H1 (cell line): ENCODE data around the gene UBTD2. TPM values are rescaled to one million over a fixed set of nuclear protein-coding genes. Genes with fewer than 3 reads are reported as not detected.

ENCODE experiments used
- CTCF ChIA-PET: fragments of 300-600 bp; sonication (Branson Sonifier 250); formaldehyde crosslinking; loops from one replicate; lab custom pipeline; 2021; ENCODE audit not compliant: partially characterized antibody; lab: Charles Lee
- POLR2A ChIA-PET: fragments of 300-600 bp; sonication (Branson Sonifier 250); formaldehyde crosslinking; loops from one replicate; lab custom pipeline; 2021; ENCODE audit warnings: inconsistent platforms; ENCODE audit not compliant: partially characterized antibody; lab: Charles Lee
- DNase-seq, 2 experiments: peaks; one replicate each; pipeline versions ENCODE4 v3.0.0 to v3.0.0-alpha.2; 2010 to 2022; ENCODE audit warnings: low spot score in 2 of 2, low read depth in 1 of 2, mixed read lengths in 1 of 2
- FAIRE-seq: peaks from 2 replicates; lab custom pipeline; 2011; peaks lifted over from hg19 to GRCh38; lab: Jason Lieb, UNC
- H2AFZ ChIP-seq: 2 replicates; pipeline ENCODE4 v1.8.1; 2012; ENCODE audit warnings: low read length, inconsistent platforms
- H2AK5ac ChIP-seq: 2 replicates; pipeline ENCODE4 v1.6.1; 2013; ENCODE audit warnings: low read depth, low read length
- H2BK120ac ChIP-seq: replicated peaks from 2 replicates; pipeline ENCODE3; 2013; ENCODE audit warnings: low read depth, low read length, inconsistent platforms
- H2BK12ac ChIP-seq: 2 replicates; pipeline ENCODE4 v1.6.1; 2013; ENCODE audit warnings: low read depth, low read length
- H2BK15ac ChIP-seq: 2 replicates; pipeline ENCODE4 v1.6.1; 2013; ENCODE audit warnings: low read length
- H2BK20ac ChIP-seq: 2 replicates; pipeline ENCODE4 v1.6.1; 2013; ENCODE audit warnings: low read length
- H2BK5ac ChIP-seq: 2 replicates; pipeline ENCODE4 v1.6.1; 2013; ENCODE audit warnings: low read depth, low read length
- H3K14ac ChIP-seq: 2 replicates; pipeline ENCODE4 v1.6.1; 2013; ENCODE audit warnings: inconsistent platforms; ENCODE audit not compliant: insufficient read length
- H3K18ac ChIP-seq: 2 replicates; pipeline ENCODE4 v1.6.1; 2013; ENCODE audit warnings: low read length; ENCODE audit errors: extremely low read depth
- H3K23ac ChIP-seq: 2 replicates; pipeline ENCODE4 v1.6.1; 2013; ENCODE audit warnings: inconsistent platforms; ENCODE audit not compliant: insufficient read length
- H3K23me2 ChIP-seq: 2 replicates; pipeline ENCODE4 v1.6.1; 2013; ENCODE audit warnings: low read depth, low read length
- H3K27ac ChIP-seq: 2 replicates; pipeline ENCODE4 v1.6.1; 2011; ENCODE audit warnings: low read depth, low read length, inconsistent platforms
- H3K27me3 ChIP-seq, 4 experiments: replicated peaks in 1 of 4; 1 replicate in 1 of 4; 2 replicates in 3 of 4; pipeline versions ENCODE4 v1.6.1 to v1.8.1; 2011 to 2013; ENCODE audit warnings: low read length in 3 of 4, mild to moderate bottlenecking in 3 of 4, inconsistent platforms in 2 of 4, mixed read lengths in 2 of 4, moderate library complexity in 1 of 4; ENCODE audit not compliant: control insufficient read depth in 3 of 4, insufficient read depth in 3 of 4; ENCODE audit errors: extremely low read depth in 1 of 4
- H3K36me3 ChIP-seq, 4 experiments: 2 replicates each; pipeline versions ENCODE4 v1.6.1 to v1.8.1; 2011 to 2013; ENCODE audit warnings: mild to moderate bottlenecking in 4 of 4, low read length in 3 of 4, moderate library complexity in 2 of 4, control low read depth in 1 of 4, inconsistent platforms in 1 of 4; ENCODE audit not compliant: insufficient read depth in 4 of 4, control insufficient read depth in 2 of 4
- H3K4ac ChIP-seq: replicated peaks from 2 replicates; pipeline ENCODE3; 2013; ENCODE audit warnings: low read length, low read depth, mixed read lengths, inconsistent platforms; ENCODE audit not compliant: insufficient read length
- H3K4me1 ChIP-seq, 4 experiments: replicated peaks in 1 of 4; 1 replicate in 1 of 4; 2 replicates in 3 of 4; pipeline versions ENCODE4 v1.6.1 to v1.8.1; 2011 to 2013; ENCODE audit warnings: low read length in 3 of 4, inconsistent platforms in 2 of 4, mixed read lengths in 1 of 4; ENCODE audit not compliant: insufficient read depth in 4 of 4, control insufficient read depth in 3 of 4
- H3K4me2 ChIP-seq, 2 experiments: 2 replicates each; pipeline versions ENCODE4 v1.6.1 to v1.8.1; 2011 to 2013; ENCODE audit warnings: low read depth in 2 of 2, low read length in 2 of 2, control low read depth in 1 of 2, inconsistent platforms in 1 of 2, mild to moderate bottlenecking in 1 of 2; ENCODE audit not compliant: insufficient read depth in 1 of 2
- H3K4me3 ChIP-seq, 4 experiments: fragments of 200-600, 300-600 bp in 1 of 4; sonication (generic), shearing (Covaris generic), sonication (Bioruptor Twin) in 1 of 4; 2 replicates each; pipeline versions ENCODE4 v1.5.1 to v1.8.1; 2011 to 2016; ENCODE audit warnings: low read length in 4 of 4, low read depth in 3 of 4, control low read depth in 2 of 4, inconsistent platforms in 2 of 4, mild to moderate bottlenecking in 2 of 4, mixed read lengths in 1 of 4, moderate library complexity in 1 of 4; ENCODE audit not compliant: insufficient read depth in 2 of 4; ENCODE audit errors: extremely low read depth in 1 of 4
- H3K56ac ChIP-seq: replicated peaks from 2 replicates; pipeline ENCODE3; 2013; ENCODE audit warnings: low read depth, mild to moderate bottlenecking, mixed read lengths, low read length, inconsistent platforms; ENCODE audit not compliant: insufficient read length
- H3K79me1 ChIP-seq: 2 replicates; pipeline ENCODE4 v1.6.1; 2013; ENCODE audit warnings: low read depth, low read length, control low read depth
- H3K79me2 ChIP-seq, 2 experiments: 2 replicates each; pipeline versions ENCODE4 v1.6.1 to v1.8.1; 2012 to 2013; ENCODE audit warnings: low read length in 2 of 2, mild to moderate bottlenecking in 2 of 2, inconsistent platforms in 1 of 2; ENCODE audit not compliant: insufficient read depth in 2 of 2, control insufficient read depth in 1 of 2
- H3K9ac ChIP-seq, 4 experiments: replicated peaks in 1 of 4; 1 replicate in 1 of 4; 2 replicates in 3 of 4; pipeline versions ENCODE4 v1.6.1 to v1.8.1; 2011 to 2013; ENCODE audit warnings: low read depth in 3 of 4, low read length in 3 of 4, control low read depth in 2 of 4, mild to moderate bottlenecking in 2 of 4, moderate library complexity in 2 of 4, inconsistent platforms in 1 of 4; ENCODE audit errors: extremely low read depth in 1 of 4
- H3K9me3 ChIP-seq, 2 experiments: 2 replicates each; pipeline versions ENCODE4 v1.6.1 to v1.8.1; 2012 to 2013; ENCODE audit warnings: mild to moderate bottlenecking in 2 of 2, moderate library complexity in 2 of 2, control low read depth in 1 of 2, inconsistent platforms in 1 of 2, low read depth in 1 of 2, low read length in 1 of 2, mixed read lengths in 1 of 2; ENCODE audit not compliant: insufficient read depth in 2 of 2
- H4K20me1 ChIP-seq, 2 experiments: replicated peaks in 1 of 2; 2 replicates each; pipeline versions ENCODE3 to v1.8.1; 2011 to 2013; ENCODE audit warnings: inconsistent platforms in 2 of 2, low read length in 2 of 2, mild to moderate bottlenecking in 1 of 2; ENCODE audit not compliant: insufficient read depth in 2 of 2, control insufficient read depth in 1 of 2
- H4K5ac ChIP-seq: 2 replicates; pipeline ENCODE4 v1.6.1; 2013; ENCODE audit warnings: low read length, low read depth, mixed read lengths, inconsistent platforms; ENCODE audit not compliant: insufficient read length
- H4K8ac ChIP-seq: 2 replicates; pipeline ENCODE4 v1.8.0; 2013; ENCODE audit warnings: mild to moderate bottlenecking, moderate library complexity, low read length, inconsistent platforms; ENCODE audit not compliant: insufficient read depth; ENCODE audit errors: extremely low read depth
- H4K91ac ChIP-seq: replicated peaks from 2 replicates; pipeline ENCODE3; 2013; ENCODE audit warnings: low read length, mixed read lengths, inconsistent platforms; ENCODE audit not compliant: insufficient read length
- ATF2 ChIP-seq: IDR thresholded peaks from 2 replicates; pipeline ENCODE4 v1.6.1; 2012; ENCODE audit warnings: low read length, inconsistent platforms
- ATF3 ChIP-seq: IDR thresholded peaks from 2 replicates; pipeline ENCODE4 v1.6.1; 2011; ENCODE audit warnings: low read depth, mild to moderate bottlenecking, low read length; ENCODE audit not compliant: insufficient read depth
- BCL11A ChIP-seq, 2 experiments: IDR thresholded peaks; one replicate each; pipeline ENCODE4 v1.6.1; 2011; ENCODE audit warnings: low read depth in 2 of 2, low read length in 2 of 2, mild to moderate bottlenecking in 2 of 2
- EGR1 ChIP-seq: IDR thresholded peaks from 2 replicates; pipeline ENCODE4 v1.6.1; 2011; ENCODE audit warnings: low read depth, low read length, borderline replicate concordance
- KDM5A ChIP-seq: fragments of 200-600 bp; IDR thresholded peaks from 2 replicates; pipeline ENCODE4 v1.7.1; 2012; ENCODE audit warnings: mild to moderate bottlenecking, low read length, inconsistent platforms, mixed read lengths
- RAD21 ChIP-seq, 2 experiments: IDR thresholded peaks in 1 of 2; conservative IDR thresholded peaks in 1 of 2; 2 replicates each; pipeline ENCODE4 v1.6.1; 2011; ENCODE audit warnings: low read depth in 2 of 2, low read length in 2 of 2, improper control_type of control experiment in 1 of 2, inconsistent platforms in 1 of 2, mild to moderate bottlenecking in 1 of 2, moderate library complexity in 1 of 2
- RFX5 ChIP-seq: IDR thresholded peaks from 2 replicates; pipeline ENCODE4 v1.6.1; 2011; ENCODE audit warnings: low read depth, low read length, improper control_type of control experiment, borderline replicate concordance
- SUZ12 ChIP-seq: fragments of 200-600 bp; sonication (generic); IDR thresholded peaks from 2 replicates; pipeline ENCODE4 v1.6.1; 2012; ENCODE audit warnings: mild to moderate bottlenecking, inconsistent platforms, low read length, moderate library complexity, mixed read lengths
- WGBS, 2 experiments: shearing (Covaris generic) in 1 of 2; methylation state at CpG; one replicate each; pipeline versions ENCODE4 v1.1.6 to v1.1.7; 2013 to 2015; ENCODE audit warnings: low lambda C conversion rate in 2 of 2, mixed read lengths in 2 of 2, inconsistent platforms in 1 of 2, low coverage in 1 of 2, missing lambda C conversion rate in 1 of 2; ENCODE audit not compliant: insufficient replicate concordance in 2 of 2, insufficient coverage in 1 of 2, insufficient read length in 1 of 2; ENCODE audit errors: extremely low coverage in 1 of 2, missing lambda C conversion rate in 1 of 2; 5-methylcytosine and 5-hydroxymethylcytosine counted together
- polyA plus RNA-seq, 7 experiments: library from polyadenylated mRNA; depleted of rRNA in 3 of 7; stranded (reverse) in 5 of 7; unstranded in 2 of 7; fragments of >200 nt in 5 of 7; fragments of 200-250 nt in 2 of 7; gene quantifications; 1 replicate in 5 of 7; 2 replicates in 1 of 7; 4 replicates in 1 of 7; pipeline versions ENCODE4 v1.2.1 to v1.2.3, GENCODE V29; 2011 to 2013; ENCODE audit warnings: missing spikeins in 2 of 7, mixed read lengths in 2 of 7
- total RNA-seq: library from RNA; stranded (reverse); fragmentation: NEBNext Ultra II Directional; extraction: Animal tissue kit (Norgen Biotek cat#: 25700); gene quantifications from 2 replicates; pipeline ENCODE4 v1.2.1, GENCODE V29; 2021

UBTD2 gene
- total and polyA plus RNA-seq, 2 of the 8 experiments (the other 6 are each of a cell fraction or from before 2014, with no cell fraction given): 14.5 to 39.2 TPM

- H3K14ac ChIP-seq: no peak overlapping the region
- no peaks in the 10 kb centered on the region for H3K9me3 ChIP-seq
- no peak overlapping the region for H3K18ac ChIP-seq
- H2BK15ac ChIP-seq: no peak overlapping the region
- H4K91ac ChIP-seq: no peak overlapping the region
- no peaks in the 10 kb centered on the region; the same call in 1 of the 2 replicates for H3K79me1 ChIP-seq
- H3K27ac ChIP-seq: no peak overlapping the region
- H3K27me3 ChIP-seq: no peaks in the 10 kb centered on the region
- no peak overlapping the region for H3K4me3 ChIP-seq
- no peak overlapping the region for H4K8ac ChIP-seq
- peaks cover 0 to 3% (median 0%) of the 10 kb centered on the region in 4 experiments; a peak in 1 of 7 replicates for H3K4me1 ChIP-seq
- ChIA-PET CTCF (interaction anchor here (1.0 kb wide), 1 partner anchor 21 kb away, joined by 3 read pairs; no protein-coding TSS in a partner anchor), POLR2A (interaction anchor here (0.9 to 1.5 kb wide), 3 partner anchors 8 to 58 kb away, joined by 3 to 5 read pairs (median 4); partner anchors contain the start of gene UBTD2)
- no peak overlapping the region for H2BK5ac ChIP-seq
- no peak overlapping the region for H2AFZ ChIP-seq
- WGBS, 2 experiments: 91% methylated on average over 10 of the region's 10 CpGs; no CpG with 5 or more reads in 1 of the 2 experiments
- FAIRE-seq (no peak), DNase-seq (no peak)
- H4K20me1 ChIP-seq: peaks cover 3 to 4% of the 10 kb centered on the region in 2 experiments
- H2BK12ac ChIP-seq: no peak overlapping the region
- H3K23me2 ChIP-seq: no peaks in the 10 kb centered on the region
- peaks cover 0 to 15% of the 10 kb centered on the region in 2 experiments; a peak in 1 of 4 replicates for H3K79me2 ChIP-seq
- H3K56ac ChIP-seq: no peak overlapping the region
- H3K4me2 ChIP-seq: no peak overlapping the region
- no peak overlapping the region for H2BK120ac ChIP-seq
- H3K9ac ChIP-seq: no peak overlapping the region
- H4K5ac ChIP-seq: no peak overlapping the region
- peaks cover 0 to 42% (median 8%) of the 10 kb centered on the region in 4 experiments; a peak in 4 of 8 replicates for H3K36me3 ChIP-seq
- H3K23ac ChIP-seq: no peak overlapping the region
- H3K4ac ChIP-seq: no peak overlapping the region
- H2BK20ac ChIP-seq: no peak overlapping the region
- no peak overlapping the region for H2AK5ac ChIP-seq
- no peak for TF ChIP-seq EGR1
- no peak for TF ChIP-seq BCL11A (IDR thresholded peaks at IDR 0.05; ENCODE audit: low read depth in 2 of 2, low read length in 2 of 2)
- no peak for TF ChIP-seq RAD21 (IDR thresholded peaks at IDR 0.05 in 1 of 2, conservative IDR thresholded peaks at IDR 0.05 in 1 of 2; ENCODE audit: low read depth in 2 of 2, low read length in 2 of 2)
- no peak for TF ChIP-seq ATF2
- no peak for TF ChIP-seq RFX5
- no peak for TF ChIP-seq KDM5A
- no peak for TF ChIP-seq ATF3
- no peak for TF ChIP-seq SUZ12
These were observed 59.4 kb downstream of the UBTD2 start for GRCh38 chr5:172223901-172224873.
